Fibroblast of lung (primary cell): ENCODE results near the gene MCF2L2. TPM values are rescaled to one million over a fixed set of nuclear protein-coding genes. Genes with fewer than 3 reads are reported as not detected.
"Not testable (repeated sequence)": the region's sequence is repeated elsewhere in the genome, so short reads cannot be mapped to it uniquely, and the experiment has no call there.

Experiments used
- DNase-seq, 2 donors: peaks; one replicate each; pipeline versions ENCODE4 v3.0.0 to v3.0.0-alpha.2; 2010; ENCODE audit warnings: low read depth in 2 of 2
- H2AFZ ChIP-seq: 2 replicates; pipeline ENCODE4 v1.5.1; 2012; ENCODE audit warnings: low read length, control low read depth, inconsistent platforms
- H3K27ac ChIP-seq: 2 replicates; pipeline ENCODE4 v1.5.1; 2011; ENCODE audit warnings: low read length, control low read depth; ENCODE audit not compliant: insufficient read depth
- H3K27me3 ChIP-seq: 2 replicates; pipeline ENCODE4 v1.5.1; 2011; ENCODE audit warnings: mild to moderate bottlenecking, low read length; ENCODE audit not compliant: control insufficient read depth, insufficient read depth
- H3K36me3 ChIP-seq: 2 replicates; pipeline ENCODE4 v1.5.1; 2011; ENCODE audit warnings: low read length; ENCODE audit not compliant: control insufficient read depth, insufficient read depth
- H3K4me1 ChIP-seq: 2 replicates; pipeline ENCODE4 v1.5.1; 2011; ENCODE audit warnings: low read length; ENCODE audit not compliant: control insufficient read depth, insufficient read depth; ENCODE audit errors: extremely low read depth
- H3K4me2 ChIP-seq: 2 replicates; pipeline ENCODE4 v1.5.1; 2011; ENCODE audit warnings: low read length, control low read depth; ENCODE audit not compliant: insufficient read depth; ENCODE audit errors: extremely low read depth
- H3K4me3 ChIP-seq, 4 experiments: fragments of 200-600 bp in 1 of 4; sonication (generic) in 1 of 4; replicated peaks in 1 of 4; 2 replicates each; pipeline ENCODE4 v1.5.1; 2011 to 2016; ENCODE audit warnings: low read length in 4 of 4, low read depth in 3 of 4, mild to moderate bottlenecking in 3 of 4, control low read depth in 2 of 4, inconsistent platforms in 1 of 4, mixed read lengths in 1 of 4; ENCODE audit not compliant: insufficient read depth in 1 of 4; ENCODE audit errors: control extremely low read depth in 1 of 4
- H3K79me2 ChIP-seq: 2 replicates; pipeline ENCODE4 v1.5.1; 2012; ENCODE audit warnings: mild to moderate bottlenecking, low read length, inconsistent platforms; ENCODE audit not compliant: control insufficient read depth, insufficient read depth
- H3K9ac ChIP-seq: 2 replicates; pipeline ENCODE4 v1.5.1; 2011; ENCODE audit warnings: mild to moderate bottlenecking, low read length, control low read depth; ENCODE audit not compliant: insufficient read depth
- H3K9me3 ChIP-seq: 2 replicates; pipeline ENCODE4 v1.5.1; 2012; ENCODE audit warnings: low read depth, low read length; ENCODE audit not compliant: control insufficient read depth, insufficient read depth
- H4K20me1 ChIP-seq: 2 replicates; pipeline ENCODE4 v1.5.1; 2011; ENCODE audit warnings: low read length; ENCODE audit not compliant: control insufficient read depth, insufficient read depth; ENCODE audit errors: extremely low read depth
- CTCF ChIP-seq, 2 donors: IDR thresholded peaks in 1 of 2; conservative IDR thresholded peaks in 1 of 2; 1 replicate in 1 of 2; 2 replicates in 1 of 2; pipeline ENCODE4 v1.5.1; 2011 to 2012; ENCODE audit warnings: low read length in 2 of 2, control low read depth in 1 of 2, inconsistent platforms in 1 of 2, low read depth in 1 of 2, mild to moderate bottlenecking in 1 of 2
- EZH2 ChIP-seq: IDR thresholded peaks from 2 replicates; pipeline ENCODE4 v1.5.1; 2012; ENCODE audit warnings: low read length, control low read depth, mild to moderate bottlenecking; ENCODE audit errors: missing control alignments
- polyA plus RNA-seq, 2 donors: library from polyadenylated mRNA; depleted of rRNA in 1 of 2; stranded (reverse) in 1 of 2; unstranded in 1 of 2; fragments of >200 nt; gene quantifications; 2 replicates each; pipeline ENCODE4 v1.2.1, GENCODE V29; 2011 to 2012; ENCODE audit warnings: missing spikeins in 1 of 2
- total RNA-seq: library from RNA; depleted of rRNA; stranded (reverse); fragments of >200 nt; gene quantifications from 2 replicates; pipeline ENCODE4 v1.2.1, GENCODE V29; 2014

The MCF2L2 gene
- total and polyA plus RNA-seq, 2 donors (not counting 1 experiment from before 2014, with no cell fraction given), result under 0.01 to 0.08 TPM

GRCh38 chr3:183444748-183445147 is 16.3 kb upstream of the MCF2L2 start:
- Histone ChIP-seq H3K36me3 (no peaks in the 10 kb centered on the region), H3K4me2 (no peak overlapping the region), H4K20me1 (no peaks in the 10 kb centered on the region), H2AFZ (no peak overlapping the region), H3K9ac (no peak overlapping the region), H3K4me1 (no peaks in the 10 kb centered on the region), H3K4me3 (no peak overlapping the region), H3K79me2 (no peaks in the 10 kb centered on the region), H3K27me3 (no peaks in the 10 kb centered on the region), H3K27ac (no peak overlapping the region), H3K9me3 (no peaks in the 10 kb centered on the region)
- TF ChIP-seq CTCF (conservative IDR thresholded peaks at IDR 0.05 in 1 of 2, IDR thresholded peaks at IDR 0.05 in 1 of 2; ENCODE audit: low read depth in 1 of 2, low read length in 2 of 2) (no peak), EZH2 (no peak)
- no peak for DNase-seq

GRCh38 chr3:183443395-183444385 is 15.3 kb upstream of the MCF2L2 start:
- Histone ChIP-seq H3K4me1 (no peaks in the 10 kb centered on the region), H3K79me2 (no peaks in the 10 kb centered on the region), H3K4me3 (no peak overlapping the region), H3K4me2 (no peak overlapping the region), H4K20me1 (no peaks in the 10 kb centered on the region), H3K36me3 (no peaks in the 10 kb centered on the region), H3K9ac (no peak overlapping the region), H2AFZ (no peak overlapping the region), H3K9me3 (no peaks in the 10 kb centered on the region), H3K27ac (no peak overlapping the region), H3K27me3 (no peaks in the 10 kb centered on the region)
- TF ChIP-seq CTCF (conservative IDR thresholded peaks at IDR 0.05 in 1 of 2, IDR thresholded peaks at IDR 0.05 in 1 of 2; ENCODE audit: low read depth in 1 of 2, low read length in 2 of 2), result no peak
- no peak for TF ChIP-seq EZH2
- DNase-seq, result no peak

GRCh38 chr3:183442994-183443393 is 14.6 kb upstream of the MCF2L2 start:
- no peak for DNase-seq
- no peak for TF ChIP-seq CTCF (conservative IDR thresholded peaks at IDR 0.05 in 1 of 2, IDR thresholded peaks at IDR 0.05 in 1 of 2; ENCODE audit: low read depth in 1 of 2, low read length in 2 of 2)
- TF ChIP-seq EZH2, result no peak
- no peaks in the 10 kb centered on the region for H3K27me3 ChIP-seq

GRCh38 chr3:183440521-183440920 is 12.1 kb upstream of the MCF2L2 start:
- not testable (repeated sequence) for H3K27ac ChIP-seq, H3K9ac ChIP-seq

More at GRCh38 chr3:183442994-183443393, 14.6 kb upstream of the MCF2L2 start:
- Histone ChIP-seq H3K27ac (no peak overlapping the region), H3K4me1 (no peaks in the 10 kb centered on the region), H3K4me3 (no peak overlapping the region), H3K9me3 (no peaks in the 10 kb centered on the region), H4K20me1 (no peaks in the 10 kb centered on the region), H3K9ac (no peak overlapping the region), H3K79me2 (no peaks in the 10 kb centered on the region), H3K36me3 (no peaks in the 10 kb centered on the region), H2AFZ (no peak overlapping the region), H3K4me2 (no peak overlapping the region)

More at GRCh38 chr3:183440521-183440920, 12.1 kb upstream of the MCF2L2 start:
- H3K4me2 ChIP-seq, H3K36me3 ChIP-seq, H4K20me1 ChIP-seq, H3K4me3 ChIP-seq, H3K79me2 ChIP-seq, H3K4me1 ChIP-seq, H3K9me3 ChIP-seq, H3K27me3 ChIP-seq, H2AFZ ChIP-seq, DNase-seq: not testable (repeated sequence)
